HepG2 (cell line): ENCODE measurements around the gene MAPK10. TPM values are rescaled to one million over a fixed set of nuclear protein-coding genes. Genes with fewer than 3 reads are reported as not detected.

Experiments
- ATAC-seq: fragments of 200-7000 bp; cut with Tn5 transposase; 3 replicates; pipeline ENCODE4 v1.9.1; 2020; ENCODE audit warnings: mild to moderate bottlenecking, moderate library complexity
- BruUV-seq: library from RNA; stranded (reverse); fragments of 400-500 nt; replicated peaks from 2 replicates; lab custom pipeline; 2021; lab: Mats Ljungman, UMichigan
- CTCF ChIA-PET: fragments of 300-600 bp; formaldehyde crosslinking; extraction: SDS; loops from one replicate; lab custom pipeline; 2021; ENCODE audit warnings: low total read pairs, inconsistent platforms, low intra/inter-chr PET ratio; lab: Yijun Ruan, JAX
- POLR2A ChIA-PET: fragments of 350-600 bp; sonication (Branson Sonifier 250); formaldehyde crosslinking; loops from one replicate; lab custom pipeline; 2020; ENCODE audit warnings: antibody characterized with exemption, inconsistent platforms; lab: Yijun Ruan, JAX
- DNase-seq: peaks from one replicate; pipeline ENCODE4 v3.0.0-alpha.2; 2015; ENCODE audit warnings: low spot score
- FAIRE-seq: peaks from 3 replicates; lab custom pipeline; 2011; peaks lifted over from hg19 to GRCh38; lab: Jason Lieb, UNC
- H2AFZ ChIP-seq: one replicate; pipeline ENCODE4 v1.6.1; 2011; ENCODE audit warnings: low read length, inconsistent platforms
- H3K27ac ChIP-seq: fragments of 300-600 bp; 3 replicates; pipeline ENCODE4 v1.8.0; 2011; ENCODE audit warnings: mixed run types, mild to moderate bottlenecking, mixed read lengths, low read length, inconsistent platforms; ENCODE audit not compliant: insufficient read depth; ENCODE audit errors: extremely low read length
- H3K27me3 ChIP-seq, 2 experiments: fragments of 200-600 bp in 1 of 2; 2 replicates in 1 of 2; 3 replicates in 1 of 2; pipeline versions ENCODE4 v1.6.0 to v1.8.0; 2011; ENCODE audit warnings: low read length in 2 of 2, mild to moderate bottlenecking in 2 of 2, moderate library complexity in 2 of 2, inconsistent platforms in 1 of 2; ENCODE audit not compliant: insufficient read depth in 2 of 2, control insufficient read depth in 1 of 2
- H3K36me3 ChIP-seq, 2 experiments: fragments of 200-600 bp in 1 of 2; replicated peaks in 1 of 2; 2 replicates in 1 of 2; 3 replicates in 1 of 2; pipeline versions ENCODE4 v1.5.1 to v1.8.0; 2011; ENCODE audit warnings: low read length in 2 of 2, inconsistent platforms in 1 of 2; ENCODE audit not compliant: insufficient read depth in 2 of 2, control insufficient read depth in 1 of 2
- H3K4me1 ChIP-seq: 2 replicates; pipeline ENCODE4 v1.5.1; 2012; ENCODE audit warnings: low read length, inconsistent platforms; ENCODE audit not compliant: insufficient read depth
- H3K4me2 ChIP-seq: 2 replicates; pipeline ENCODE4 v1.6.0; 2011; ENCODE audit warnings: low read depth, low read length, inconsistent platforms
- H3K4me3 ChIP-seq, 3 experiments: fragments of 200-600 bp in 1 of 3; sonication (generic), shearing (Covaris generic) in 1 of 3; replicated peaks in 1 of 3; 2 replicates each; pipeline ENCODE4 v1.5.1; 2011 to 2016; ENCODE audit warnings: low read length in 3 of 3, inconsistent platforms in 2 of 3, low read depth in 2 of 3, mild to moderate bottlenecking in 2 of 3, control low read depth in 1 of 3, mixed read lengths in 1 of 3; ENCODE audit not compliant: insufficient read depth in 1 of 3
- H3K79me2 ChIP-seq: one replicate; pipeline ENCODE4 v1.6.1; 2011; ENCODE audit warnings: low read length, inconsistent platforms; ENCODE audit not compliant: insufficient read depth
- H3K9ac ChIP-seq: 2 replicates; pipeline ENCODE4 v1.6.0; 2011; ENCODE audit warnings: mild to moderate bottlenecking, low read depth, low read length, inconsistent platforms; ENCODE audit not compliant: insufficient read depth
- H3K9me3 ChIP-seq: 2 replicates; pipeline ENCODE4 v1.5.1; 2012; ENCODE audit warnings: mild to moderate bottlenecking, low read length
- H4K20me1 ChIP-seq: 2 replicates; pipeline ENCODE4 v1.6.0; 2011; ENCODE audit warnings: inconsistent platforms, mild to moderate bottlenecking, low read length, moderate library complexity; ENCODE audit not compliant: insufficient read depth
- AHR ChIP-seq: IDR thresholded peaks from 2 replicates; pipeline ENCODE4 v1.6.1; 2018; ENCODE audit warnings: missing genetic modification reagents, missing compliant biosample characterization
- CREB1 ChIP-seq, 2 experiments: fragments of 450-650 bp in 1 of 2; IDR thresholded peaks; 2 replicates each; pipeline ENCODE4 v1.6.1; 2016 to 2017; ENCODE audit warnings: control low read depth in 1 of 2, mild to moderate bottlenecking in 1 of 2, missing compliant biosample characterization in 1 of 2, missing genetic modification characterization in 1 of 2
- ESRRA ChIP-seq: sonication (generic); formaldehyde crosslinking; IDR thresholded peaks from 2 replicates; pipeline ENCODE4 v1.5.1; 2020; ENCODE audit warnings: mild to moderate bottlenecking, low read depth, missing genetic modification reagents
- GLMP ChIP-seq: sonication (generic); formaldehyde crosslinking; IDR thresholded peaks from 2 replicates; pipeline ENCODE4 v1.9.0; 2021; ENCODE audit warnings: missing genetic modification reagents, mild to moderate bottlenecking, borderline replicate concordance
- IKZF4 ChIP-seq: sonication (generic); formaldehyde crosslinking; IDR thresholded peaks from 2 replicates; pipeline ENCODE4 v1.5.1; 2020; ENCODE audit warnings: borderline replicate concordance, mild to moderate bottlenecking, low read depth, missing genetic modification reagents; ENCODE audit errors: not compliant biosample characterization
- MAFG ChIP-seq: sonication (generic); formaldehyde crosslinking; IDR thresholded peaks from 2 replicates; pipeline ENCODE4 v1.5.1; 2020; ENCODE audit warnings: mild to moderate bottlenecking, missing genetic modification reagents
- PLSCR1 ChIP-seq: sonication (generic); formaldehyde crosslinking; IDR thresholded peaks from 2 replicates; pipeline ENCODE4 v1.5.0; 2020; ENCODE audit warnings: missing genetic modification reagents, mild to moderate bottlenecking, borderline replicate concordance
- U2AF2 ChIP-seq: fragments of 200-400 bp; formaldehyde crosslinking; IDR thresholded peaks from 2 replicates; pipeline ENCODE4 v1.6.1; 2017; ENCODE audit warnings: low read depth, mild to moderate bottlenecking, low read length
- ZBTB42 ChIP-seq: sonication (generic); formaldehyde crosslinking; IDR thresholded peaks from 2 replicates; pipeline ENCODE4 v1.5.0; 2020; ENCODE audit warnings: mild to moderate bottlenecking, missing genetic modification reagents
- ZNF3 ChIP-seq: IDR thresholded peaks from 2 replicates; pipeline ENCODE4 v1.7.0; 2017; ENCODE audit warnings: inconsistent platforms
- ZNF549 ChIP-seq: sonication (generic); formaldehyde crosslinking; IDR thresholded peaks from 2 replicates; pipeline ENCODE4 v1.5.0; 2020; ENCODE audit warnings: missing genetic modification reagents
- ZNF558 ChIP-seq: sonication (generic); formaldehyde crosslinking; IDR thresholded peaks from 2 replicates; pipeline ENCODE4 v1.9.0; 2022; ENCODE audit warnings: mild to moderate bottlenecking, missing genetic modification reagents, borderline replicate concordance
- ZNF773 ChIP-seq: sonication (generic); formaldehyde crosslinking; IDR thresholded peaks from 2 replicates; pipeline ENCODE4 v1.4.0; 2020; ENCODE audit warnings: missing genetic modification reagents, borderline replicate concordance
- WGBS: methylation state at CpG from one replicate; pipeline ENCODE4 v1.1.6; 2017; ENCODE audit warnings: low lambda C conversion rate; 5-methylcytosine and 5-hydroxymethylcytosine counted together
- in situ Hi-C: cut with HindIII; loops from 2 replicates; pipeline ENCODE4 v1.10.0; 2017; ENCODE audit warnings: low pct_unique_long_range_greater_than_20kb; ENCODE audit not compliant: extremely low pct_ligation_motif_present
- intact Hi-C: fragments of 100-400 bp; cut with micrococcal nuclease; formaldehyde crosslinking; loops from one replicate; pipeline ENCODE4 v1.10.0; 2022; ENCODE audit not compliant: unreplicated experiment
- polyA plus RNA-seq, 8 experiments: library from polyadenylated mRNA; depleted of rRNA in 3 of 8; stranded (reverse) in 7 of 8; unstranded in 1 of 8; fragments of >200 nt; fragmentation: Illumina TruSeq in 4 of 8; extraction: Trizol in 4 of 8; gene quantifications; 2 replicates each; pipeline versions ENCODE4 v1.2.1 to v1.2.3, GENCODE V29; 2011 to 2016; ENCODE audit warnings: low read depth in 4 of 8, missing spikeins in 1 of 8, mixed read lengths in 1 of 8; ENCODE audit not compliant: insufficient read depth in 1 of 8
- total RNA-seq, 5 experiments: library from RNA; depleted of rRNA; stranded (reverse); fragments of >200 nt; fragmentation: Illumina TruSeq; extraction: Trizol; gene quantifications; 2 replicates each; pipeline ENCODE4 v1.2.3, GENCODE V29; 2016; ENCODE audit warnings: low read depth in 1 of 5

The MAPK10 gene
- total and polyA plus RNA-seq, 2 of the 13 experiments (the other 11 are each of a cell fraction or from before 2014, with no cell fraction given): not detected

DNA sequence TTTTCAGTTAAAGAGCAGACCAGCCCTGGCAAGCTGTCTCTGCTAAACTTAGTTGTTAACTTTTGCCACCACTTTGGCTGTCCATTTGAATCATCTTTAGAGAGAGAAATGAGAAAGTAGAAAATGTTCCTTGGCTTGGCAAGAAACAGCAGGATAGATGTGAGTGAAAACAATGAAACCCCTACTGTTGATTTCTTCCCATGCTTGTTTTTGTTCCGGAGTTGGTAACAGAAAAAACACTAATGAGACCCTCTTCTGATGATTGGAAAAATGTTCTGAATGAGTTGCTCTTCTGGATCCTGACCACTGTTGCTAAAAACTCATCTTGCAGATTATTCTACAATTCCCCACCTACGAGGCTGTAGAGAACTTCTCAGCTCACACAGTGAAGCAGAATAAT lies 203.3 kb downstream of the MAPK10 start:
- no peaks in the 10 kb centered on the region for H3K27me3 ChIP-seq
- no peaks in the 10 kb centered on the region for H3K9me3 ChIP-seq
- no peak overlapping the region for H3K4me2 ChIP-seq
- POLR2A ChIA-PET: no interaction called here
- ATAC-seq (no peak), DNase-seq (no peak), FAIRE-seq (no peak)
- no peak overlapping the region for H3K4me3 ChIP-seq
- H3K4me1 ChIP-seq: no peaks in the 10 kb centered on the region
- in situ Hi-C loops: no loop called here
- no peak overlapping the region for H3K9ac ChIP-seq
- intact Hi-C loops: no loop called here
- H3K79me2 ChIP-seq: no peaks in the 10 kb centered on the region
- BruUV-seq: no TSS peak
- no peak overlapping the region for H2AFZ ChIP-seq
- no peaks in the 10 kb centered on the region for H3K36me3 ChIP-seq
- TF ChIP-seq PLSCR1 (CRISPR knock-in tag): no peak
- no peak for TF ChIP-seq GLMP (CRISPR knock-in tag)
- no peak for TF ChIP-seq U2AF2
- no peak for TF ChIP-seq ZBTB42 (CRISPR knock-in tag)
- no peak for TF ChIP-seq MAFG (CRISPR knock-in tag)
- no peak for TF ChIP-seq ZNF3 (CRISPR knock-in tag)
- TF ChIP-seq IKZF4 (CRISPR knock-in tag): no peak
- TF ChIP-seq ZNF773 (CRISPR knock-in tag): no peak
- TF ChIP-seq CREB1 (IDR thresholded peaks at IDR 0.05): no peak
- TF ChIP-seq CREB1 (CRISPR knock-in tag; IDR thresholded peaks at IDR 0.05): no peak
- TF ChIP-seq ZNF558 (CRISPR knock-in tag): no peak
- no peak for TF ChIP-seq ESRRA (CRISPR knock-in tag)
- no peak for TF ChIP-seq ZNF549 (CRISPR knock-in tag)
- no peak for TF ChIP-seq AHR (CRISPR knock-in tag)
- CTCF ChIA-PET: no interaction called here
- WGBS: 4% methylated on average over 2 of the region's 2 CpGs
- no peaks in the 10 kb centered on the region for H4K20me1 ChIP-seq
- H3K27ac ChIP-seq: no peak overlapping the region
